GM18498 (cell line): ENCODE results near the gene RPS6KA2.
A peak's percentile ranks its signal among the peaks of the same experiment; 100 is the strongest.
"Not testable (repeated sequence)": the region's sequence is repeated elsewhere in the genome, so short reads cannot be mapped to it uniquely, and the experiment has no call there.

Experiments
- ATAC-seq: cut with Tn5 transposase; IDR thresholded peaks from one replicate; pipeline ENCODE4 v1.9.1; 2021; ENCODE audit warnings: mild to moderate bottlenecking, moderate library complexity; ENCODE audit not compliant: unreplicated experiment

The RPS6KA2 gene

DNA sequence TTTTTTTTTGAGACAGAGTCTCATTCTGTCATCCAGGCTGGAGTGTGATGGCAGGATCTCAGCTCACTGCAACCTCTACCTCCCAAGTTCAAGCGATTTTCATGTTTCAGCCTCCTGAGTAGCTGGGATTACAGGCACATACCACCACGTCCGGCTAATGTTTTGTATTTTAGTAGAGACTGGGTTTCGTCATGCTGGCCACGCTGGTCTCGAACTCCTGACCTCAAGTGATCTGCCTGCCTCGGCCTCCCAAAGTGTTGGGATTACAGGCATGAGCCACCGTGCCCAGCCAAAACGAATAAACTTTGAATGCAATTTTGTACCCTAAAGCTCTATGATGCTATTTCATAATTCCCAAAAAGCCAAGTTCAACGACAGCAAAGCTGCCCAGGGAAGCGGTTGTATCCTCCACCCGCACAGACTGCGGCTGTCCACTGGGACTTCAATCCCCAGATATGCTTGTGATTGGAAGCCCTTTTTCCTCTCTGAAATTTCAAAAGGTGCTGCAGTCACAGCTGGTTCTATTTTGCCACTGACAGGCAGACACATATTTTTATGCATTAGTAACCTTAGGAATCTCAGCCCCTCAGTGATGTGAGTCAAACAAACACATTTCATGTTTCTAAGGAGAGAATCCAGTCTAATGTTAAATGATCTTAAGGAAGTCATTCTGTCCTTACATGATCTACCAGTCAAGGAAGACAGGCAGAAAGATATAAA lies 31.8 kb downstream of the RPS6KA2 start:
- ATAC-seq, result no peak

DNA sequence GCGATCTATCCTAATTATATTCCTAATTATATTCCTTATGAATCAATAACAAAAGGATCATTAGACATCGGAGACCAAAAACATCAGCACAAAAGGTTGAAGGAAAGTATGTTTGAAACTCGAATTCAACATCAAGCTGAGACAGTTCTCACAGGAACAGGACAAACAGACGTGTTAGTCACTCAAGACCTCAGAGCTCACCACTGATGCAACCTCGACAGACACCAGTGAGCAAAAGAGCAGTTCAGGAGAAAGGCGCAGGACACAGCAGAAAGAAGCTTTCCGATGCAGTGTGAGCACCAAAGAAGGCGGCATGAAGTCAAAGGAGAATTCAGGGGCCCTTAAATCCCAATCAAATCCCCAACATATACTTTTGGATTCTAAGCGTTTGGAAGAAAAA lies 34.2 kb downstream of the RPS6KA2 start:
- ATAC-seq, result no peak

DNA sequence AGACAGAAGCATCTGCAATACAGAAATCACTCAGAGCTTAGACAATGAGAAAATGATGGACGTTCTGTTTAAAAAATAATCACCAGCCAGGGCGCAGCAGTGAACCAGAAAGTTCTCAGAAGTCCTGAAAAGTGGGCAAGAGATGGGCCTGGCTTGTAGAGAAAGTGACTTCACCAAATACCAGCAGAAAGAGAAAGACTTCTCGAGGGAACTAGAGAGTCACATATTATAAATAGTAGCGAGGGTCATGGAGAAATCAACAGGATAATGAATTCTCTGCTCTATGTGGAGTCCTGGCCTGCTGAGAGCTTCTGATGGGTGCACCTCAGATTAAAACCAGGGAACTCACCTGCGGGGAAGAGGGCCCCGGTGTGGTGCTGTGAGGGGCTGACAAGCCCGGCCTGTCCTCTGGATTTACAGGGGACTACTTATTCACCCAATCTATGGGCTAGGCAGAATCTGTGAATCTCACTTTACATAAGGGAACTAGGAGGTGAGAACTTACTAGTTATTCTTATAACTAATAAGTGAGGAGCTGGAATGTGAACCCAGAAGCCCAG lies 35.0 kb downstream of the RPS6KA2 start:
- no peak for ATAC-seq

- no peak for ATAC-seq
Measured at GRCh38 chr6:166591026-166591425, 36.0 kb downstream of the RPS6KA2 start.

DNA sequence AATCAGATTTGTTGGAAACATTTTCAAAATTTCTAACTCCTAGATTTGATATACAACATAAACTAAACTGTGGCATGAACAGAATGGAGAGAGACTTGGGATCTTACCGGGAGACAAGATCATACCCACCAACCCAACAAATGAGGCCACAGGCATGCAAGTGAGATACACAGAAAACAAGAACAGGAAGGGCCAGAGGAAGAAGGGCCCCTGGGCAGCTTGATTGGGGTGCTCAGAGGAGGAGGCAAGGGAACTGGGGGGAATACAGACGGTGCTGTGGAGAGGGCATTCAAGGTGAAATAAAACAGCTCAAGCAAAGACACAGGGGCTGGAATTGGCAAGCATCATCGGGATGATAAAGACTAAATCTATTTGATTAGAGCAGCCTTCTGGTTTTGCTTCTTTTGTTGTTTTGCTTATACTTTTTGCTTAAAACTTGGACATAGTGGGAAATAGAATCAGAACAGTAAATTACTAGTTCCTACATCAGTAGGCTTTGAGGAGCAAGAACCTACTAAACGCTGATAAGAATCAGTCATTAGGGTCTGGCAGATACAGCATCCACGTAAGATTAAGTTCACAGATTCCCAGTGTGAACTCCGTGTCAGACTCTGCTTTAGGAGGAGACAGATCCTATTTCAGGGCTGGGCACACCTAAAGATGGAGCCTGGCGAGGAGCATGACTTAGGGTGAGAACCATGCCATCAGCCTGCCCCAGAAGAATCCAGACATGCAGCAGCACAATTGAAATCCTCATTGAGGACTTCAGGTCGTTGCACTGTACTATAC lies 37.1 kb downstream of the RPS6KA2 start:
- ATAC-seq, result no peak

- ATAC-seq, result no peak
Measured at GRCh38 chr6:166589337-166589731, 37.7 kb downstream of the RPS6KA2 start.

DNA sequence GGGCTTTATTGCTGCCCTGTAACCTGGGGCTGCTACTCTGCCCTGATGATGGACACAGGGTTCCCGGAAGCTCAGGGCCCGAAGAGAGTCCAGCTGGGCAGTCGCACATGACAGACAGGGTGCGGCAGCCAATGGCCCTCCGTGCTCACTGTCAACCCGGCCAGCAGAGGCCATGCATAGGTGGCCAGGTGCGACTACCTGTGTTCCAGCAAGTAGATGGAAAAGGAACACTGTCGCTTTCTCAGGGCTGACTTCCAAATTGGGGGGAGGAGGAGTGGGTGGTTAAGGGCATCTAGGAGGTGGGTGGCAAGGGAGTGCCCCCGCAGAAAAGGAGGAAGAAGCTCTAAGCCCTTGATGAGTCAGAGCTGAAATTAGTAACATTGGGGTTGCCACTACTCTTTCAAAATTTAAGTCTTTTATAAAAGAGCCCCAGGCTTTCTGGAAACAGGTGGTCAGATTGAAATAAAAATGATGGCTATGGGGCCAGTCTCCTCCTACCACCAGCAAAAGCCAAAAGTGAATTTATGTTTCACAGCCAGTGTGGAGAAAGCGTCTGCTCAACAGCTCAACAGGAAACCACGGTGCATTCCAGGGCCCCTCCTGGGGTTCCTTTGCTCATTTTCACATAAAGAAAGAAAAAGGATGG lies 38.2 kb downstream of the RPS6KA2 start:
- ATAC-seq, result peak; percentile 31

DNA sequence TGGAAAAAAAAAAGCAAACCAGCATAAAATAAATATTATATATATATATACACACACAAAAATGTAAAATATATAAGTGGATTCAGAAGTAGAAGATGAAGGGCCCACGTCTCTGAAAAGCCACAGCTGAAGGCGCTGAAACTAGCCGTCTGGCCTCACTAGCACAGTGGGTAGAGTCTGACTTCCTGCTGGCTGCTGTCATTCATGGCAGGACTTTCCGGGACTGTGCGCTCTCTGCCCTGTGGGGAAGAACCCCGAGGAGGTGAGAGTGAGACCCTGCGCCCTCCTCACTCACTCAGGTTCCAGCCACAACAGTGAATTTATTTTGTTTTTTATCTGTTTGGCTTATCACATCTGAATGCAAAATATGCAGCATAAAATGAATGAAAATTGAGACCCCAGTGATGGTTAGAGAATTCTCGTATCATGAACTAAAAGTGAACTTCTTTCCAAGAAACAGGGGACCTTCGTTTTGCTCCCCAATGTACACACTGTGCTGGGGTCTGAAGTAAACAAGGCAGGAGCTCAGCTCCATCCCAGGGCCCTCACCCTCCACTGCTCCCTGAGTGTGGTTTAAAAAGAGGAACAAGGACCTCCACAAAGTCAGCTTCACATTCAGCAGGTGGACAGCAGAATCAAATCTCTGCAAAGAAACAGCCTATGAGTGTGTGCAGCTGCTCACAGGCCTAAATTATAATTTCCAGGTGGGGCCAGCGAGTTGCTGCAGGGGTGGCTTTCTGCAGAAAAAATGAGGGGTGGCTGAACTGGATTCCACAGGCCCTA lies 39.2 kb downstream of the RPS6KA2 start:
- peak; percentile 72 for ATAC-seq

GRCh38 chr6:166586424-166587156 lies 40.5 kb downstream of the RPS6KA2 start, which contains the start of gene RAMACL:
Gene RAMACL (minus strand): TSS chr6:166586678. CDS start chr6:166586477, 201 bp downstream.
- ATAC-seq, result peak; percentile 72

- no peak for ATAC-seq
Measured at GRCh38 chr6:166584853-166585429, 42.1 kb downstream of the RPS6KA2 start.

DNA sequence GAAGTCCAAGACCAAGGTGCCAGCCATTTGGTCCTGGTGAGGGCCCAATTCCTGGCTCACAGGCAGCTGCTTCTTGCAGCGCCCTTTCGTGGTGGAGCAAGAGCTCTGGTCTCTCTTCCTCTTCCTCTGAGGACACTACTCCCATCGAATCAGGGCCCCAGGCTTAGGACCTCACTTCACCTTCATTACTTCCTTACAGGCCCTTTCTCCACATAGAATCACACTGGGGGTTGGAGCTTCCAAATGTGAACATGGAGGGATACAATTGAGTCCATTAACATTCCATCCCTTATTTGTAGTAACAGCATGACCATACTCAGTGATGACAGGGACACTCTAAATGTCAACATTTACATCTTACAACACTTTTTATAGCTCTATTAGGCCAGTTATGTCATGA lies 42.9 kb downstream of the RPS6KA2 start:
- no peak for ATAC-seq

GRCh38 chr6:166583230-166583965 lies 43.7 kb downstream of the RPS6KA2 start:
- ATAC-seq, result no peak

GRCh38 chr6:166582258-166582657 lies 44.8 kb downstream of the RPS6KA2 start:
- no peak for ATAC-seq

GRCh38 chr6:166581801-166582200 lies 45.2 kb downstream of the RPS6KA2 start:
- not testable (repeated sequence) for ATAC-seq

GRCh38 chr6:166581091-166581511 lies 46.0 kb downstream of the RPS6KA2 start:
- ATAC-seq, result no peak

DNA sequence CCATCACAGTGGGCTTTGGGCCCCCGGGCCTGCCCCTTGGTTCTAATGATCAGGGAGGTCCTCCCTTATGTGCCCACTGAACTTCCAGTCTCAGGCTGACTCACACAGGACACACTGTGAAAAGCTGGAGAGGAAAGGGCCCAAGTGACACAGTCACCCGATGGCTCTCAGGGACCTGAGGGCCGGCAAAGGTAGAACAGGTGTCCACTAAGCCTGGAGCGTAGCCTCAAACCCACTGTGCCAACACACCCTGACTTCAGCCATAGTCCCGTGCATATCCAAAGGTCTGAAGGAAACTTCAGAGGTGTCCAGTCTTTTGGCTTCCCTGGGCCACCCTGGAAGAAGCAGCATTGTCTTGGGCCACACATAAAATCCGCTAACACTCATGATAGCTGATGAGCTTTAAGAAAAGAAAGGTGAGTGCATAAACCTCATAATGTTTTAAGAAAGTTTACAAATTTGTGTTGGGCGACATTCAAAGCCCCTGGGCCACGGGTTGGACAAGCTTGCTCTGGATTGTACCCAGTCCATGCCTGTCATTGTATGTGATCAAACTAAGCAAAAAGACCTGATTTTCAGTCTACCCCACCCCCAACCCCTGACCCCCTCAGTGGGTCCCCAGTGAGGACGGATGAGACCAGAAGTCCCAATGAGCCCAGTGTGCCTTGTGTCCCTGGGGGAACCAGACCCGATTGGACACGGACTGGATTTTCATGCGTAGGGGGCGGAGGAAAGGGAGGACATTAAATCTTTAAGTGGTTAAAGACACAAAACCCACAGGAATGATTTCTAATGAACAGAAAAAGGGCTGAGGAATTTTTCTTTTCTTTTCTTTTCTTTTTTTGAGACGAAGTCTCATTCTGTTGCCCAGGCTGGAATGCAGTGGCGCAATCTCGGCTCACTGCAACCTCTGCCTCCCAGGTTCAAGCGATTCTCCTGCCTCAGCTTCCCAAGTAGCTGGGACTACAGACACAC lies 46.7 kb downstream of the RPS6KA2 start:
- no peak for ATAC-seq

DNA sequence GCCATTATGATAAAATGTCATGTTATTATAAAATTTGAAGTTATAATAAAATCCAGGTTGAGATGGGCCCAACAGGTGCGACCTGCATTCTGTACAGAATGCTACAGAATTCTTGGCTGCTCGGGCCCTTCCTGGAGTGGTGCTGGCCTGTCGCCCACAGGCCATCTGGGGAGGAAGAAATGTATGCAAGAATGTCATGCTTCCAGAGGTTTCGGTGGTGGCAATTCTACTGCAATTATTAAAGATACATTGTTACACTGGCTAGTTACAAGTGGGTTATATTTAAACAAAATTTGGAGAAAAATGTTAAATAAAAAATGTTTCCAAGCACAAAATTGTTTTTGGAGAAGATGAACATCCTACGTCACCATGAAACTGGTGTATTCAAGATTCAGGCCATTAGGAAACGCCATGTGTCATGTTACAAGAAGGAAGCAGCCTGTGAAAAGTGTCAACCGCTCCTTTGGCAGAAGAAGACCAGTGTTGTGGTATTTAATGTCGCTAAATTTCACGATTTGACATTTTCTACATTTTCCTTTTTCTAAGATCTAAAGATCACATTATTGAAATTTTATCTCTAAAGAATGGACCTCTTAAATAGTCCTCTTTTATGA lies 47.7 kb downstream of the RPS6KA2 start:
- no peak for ATAC-seq
